ENCODE measurements around the gene ARID5B. TPM values are rescaled to one million over a fixed set of nuclear protein-coding genes. Genes with fewer than 3 reads are reported as not detected.

The ARID5B gene
- total RNA-seq, 1 experiment from 2014 or later: 2.3 TPM

DNA sequence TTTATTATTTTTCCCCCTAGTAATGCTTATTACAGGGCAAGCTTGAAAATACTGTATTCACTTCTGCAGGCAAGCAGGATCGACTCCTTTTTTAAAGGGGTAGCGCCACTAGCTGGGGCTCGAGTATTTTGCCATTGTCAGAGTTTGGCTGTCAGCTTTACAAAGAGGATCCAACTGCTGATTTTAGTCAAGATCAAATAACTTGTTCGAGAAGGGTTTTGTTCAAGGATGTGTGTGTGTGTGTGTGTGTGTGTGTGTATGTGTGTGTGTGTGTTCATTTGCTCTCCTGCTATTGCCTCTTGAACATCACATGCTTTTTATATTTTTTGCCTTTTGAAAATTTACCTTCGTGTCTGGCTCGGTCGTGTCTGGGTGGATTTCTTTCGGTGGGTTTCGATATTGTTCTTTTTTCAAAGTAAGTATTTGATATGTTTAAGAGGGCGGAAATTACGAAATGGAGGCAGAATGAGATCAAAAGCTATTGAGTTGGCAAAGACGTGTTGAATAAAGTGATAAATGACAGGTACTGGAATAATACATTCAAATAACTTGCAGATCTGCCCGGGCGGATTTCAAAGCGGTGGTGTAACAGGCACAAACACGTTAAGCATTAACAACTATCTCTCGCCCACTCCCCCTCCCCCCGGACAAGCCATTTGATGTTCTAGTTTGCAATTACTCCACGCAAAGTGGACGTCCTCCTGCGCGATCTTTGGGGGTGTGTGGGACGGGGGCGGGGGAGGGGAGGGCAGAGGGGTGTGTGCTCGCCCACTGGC, 1.1 kb downstream of the ARID5B start (continued):
- TF ChIP-seq ZBTB43 (CRISPR knock-in tag; IDR thresholded peaks at IDR 0.05) (no peak), ZNF317 (CRISPR knock-in tag; IDR thresholded peaks at IDR 0.05; ENCODE audit: borderline replicate concordance, low read depth) (no peak), ZNF138 (CRISPR knock-in tag; conservative IDR thresholded peaks at IDR 0.05) (no peak), ATF2 (CRISPR knock-in tag; IDR thresholded peaks at IDR 0.05; ENCODE audit: borderline replicate concordance, low read depth) (no peak), ATF1 (CRISPR knock-in tag; IDR thresholded peaks at IDR 0.05) (no peak), HMGA2 (CRISPR knock-in tag; IDR thresholded peaks at IDR 0.05) (no peak)

DNA sequence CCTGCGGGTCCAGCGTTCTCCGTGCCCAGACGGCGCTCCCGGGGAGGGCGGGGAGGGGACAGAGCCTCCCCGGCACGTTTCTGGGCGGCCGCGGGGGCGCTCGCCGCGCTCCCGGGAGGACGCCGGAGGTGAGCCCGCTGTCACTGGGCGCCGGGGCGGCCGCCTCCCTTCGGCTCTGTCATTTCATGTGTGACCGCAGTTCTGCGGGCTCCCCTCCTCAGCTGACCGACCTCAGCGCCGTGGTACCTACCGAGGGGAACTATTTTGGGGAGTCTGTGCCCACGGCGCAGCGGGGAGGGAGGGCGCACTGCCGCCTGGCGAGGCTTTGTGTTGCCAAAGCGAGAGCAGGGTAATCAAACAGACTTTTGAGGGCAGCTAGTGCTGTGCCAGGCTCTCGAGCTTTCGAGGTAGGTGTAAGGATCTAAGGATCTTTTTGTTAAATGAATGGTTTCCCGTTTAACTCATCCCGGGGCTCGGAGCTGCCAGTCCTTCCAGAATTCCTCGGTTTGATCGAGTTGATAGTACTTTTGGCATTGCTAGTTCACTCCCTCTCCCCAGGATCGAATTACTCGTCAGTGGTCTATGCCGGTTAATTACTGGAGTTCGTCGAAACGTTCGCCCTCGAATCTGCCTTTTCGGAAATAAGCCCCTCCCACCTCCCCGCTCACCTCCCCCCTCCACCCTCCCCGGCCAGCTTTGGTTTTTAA, 1.9 kb downstream of the ARID5B start:
- POLR2A ChIA-PET: no interaction called here
- H3K4me1 Mint-ChIP-seq: peaks cover 29% of the 10 kb centered on the region
- H3K4me3 Mint-ChIP-seq: peak overlapping the region; percentile 93
- H3K9me3 Mint-ChIP-seq: no peaks in the 10 kb centered on the region
- CTCF ChIA-PET: interaction anchor here (0.6 to 1.0 kb wide), 7 partner anchors 27 to 1125 kb away, joined by 3 to 5 read pairs (median 3); partner anchors contain the start of gene CDK1
- H3K27me3 Mint-ChIP-seq (ENCODE audit: low read depth): peaks cover 33% of the 10 kb centered on the region
- peak; percentile 56 for ATAC-seq
- no peaks in the 10 kb centered on the region for H3K36me3 Mint-ChIP-seq
- H3K27ac Mint-ChIP-seq: no peak overlapping the region
- no peak for DNase-seq (ENCODE audit: low spot score)
- peak; percentile 20; the same call in 1 of the 2 replicates for TF ChIP-seq GABPB1 (CRISPR knock-in tag; IDR thresholded peaks at IDR 0.05)
- TF ChIP-seq OVOL2 (CRISPR knock-in tag; IDR thresholded peaks at IDR 0.05; ENCODE audit: borderline replicate concordance): no peak
- TF ChIP-seq KAT7 (CRISPR knock-in tag; IDR thresholded peaks at IDR 0.05; ENCODE audit: borderline replicate concordance): no peak
- TF ChIP-seq ARID4B (CRISPR knock-in tag; IDR thresholded peaks at IDR 0.05; ENCODE audit: borderline replicate concordance): peak; percentile 54; the same call in 1 of the 2 replicates
- no peak for TF ChIP-seq NFYB (CRISPR knock-in tag; conservative IDR thresholded peaks at IDR 0.05; ENCODE audit: low read depth)
- TF ChIP-seq, protein P1, sequence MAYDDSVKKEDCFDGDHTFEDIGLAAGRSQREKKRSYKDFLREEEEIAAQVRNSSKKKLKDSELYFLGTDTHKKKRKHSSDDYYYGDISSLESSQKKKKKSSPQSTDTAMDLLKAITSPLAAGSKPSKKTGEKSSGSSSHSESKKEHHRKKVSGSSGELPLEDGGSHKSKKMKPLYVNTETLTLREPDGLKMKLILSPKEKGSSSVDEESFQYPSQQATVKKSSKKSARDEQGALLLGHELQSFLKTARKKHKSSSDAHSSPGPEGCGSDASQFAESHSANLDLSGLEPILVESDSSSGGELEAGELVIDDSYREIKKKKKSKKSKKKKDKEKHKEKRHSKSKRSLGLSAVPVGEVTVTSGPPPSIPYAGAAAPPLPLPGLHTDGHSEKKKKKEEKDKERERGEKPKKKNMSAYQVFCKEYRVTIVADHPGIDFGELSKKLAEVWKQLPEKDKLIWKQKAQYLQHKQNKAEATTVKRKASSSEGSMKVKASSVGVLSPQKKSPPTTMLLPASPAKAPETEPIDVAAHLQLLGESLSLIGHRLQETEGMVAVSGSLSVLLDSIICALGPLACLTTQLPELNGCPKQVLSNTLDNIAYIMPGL (CRISPR knock-in tag; IDR thresholded peaks at IDR 0.05): 0 out of 2 replicates have a peak, but pooled peaks have one; percentile 37

Data from WTC11 (cell line).